Astrocyte of the cerebellum (primary cell): Measurements from ENCODE around the gene MKRN3.

ENCODE experiments used
- DNase-seq: peaks from one replicate; pipeline ENCODE4 v3.0.0-alpha.2; 2011; ENCODE audit warnings: low read depth
- H3K4me3 ChIP-seq: 2 replicates; pipeline ENCODE4 v1.5.1; 2011; ENCODE audit warnings: mild to moderate bottlenecking, low read depth, low read length, moderate library complexity
- CTCF ChIP-seq: IDR thresholded peaks from 2 replicates; pipeline ENCODE4 v1.5.1; 2012; ENCODE audit warnings: low read length, low read depth, moderate library complexity, mild to moderate bottlenecking; ENCODE audit errors: missing control alignments
- in situ Hi-C: cut with HindIII; loops from 2 replicates; pipeline ENCODE4 v1.10.0; 2017; ENCODE audit warnings: low sequenced_read_pairs

MKRN3 gene

GRCh38 chr15:23576061-23576460, 10.6 kb downstream of the MKRN3 start:
- in situ Hi-C loops: no loop called here
- TF ChIP-seq CTCF: no peak
- no peak for DNase-seq
- H3K4me3 ChIP-seq: no peak overlapping the region

GRCh38 chr15:23578521-23579150, 13.2 kb downstream of the MKRN3 start:
- DNase-seq: no peak
- H3K4me3 ChIP-seq: no peak overlapping the region
- in situ Hi-C loops: no loop called here
- no peak for TF ChIP-seq CTCF

- no peak for TF ChIP-seq CTCF
These were observed 22.8 kb downstream of the MKRN3 start for GRCh38 chr15:23588268-23588667.

GRCh38 chr15:23589012-23589411, 23.5 kb downstream of the MKRN3 start:
- in situ Hi-C loops: no loop called here
- TF ChIP-seq CTCF: no peak

More at GRCh38 chr15:23588268-23588667, 22.8 kb downstream of the MKRN3 start:
- in situ Hi-C loops: no loop called here
- no peak for DNase-seq
- no peak overlapping the region for H3K4me3 ChIP-seq

GRCh38 chr15:23594252-23594770, 28.8 kb downstream of the MKRN3 start:
- TF ChIP-seq CTCF: no peak
- no peak overlapping the region for H3K4me3 ChIP-seq
- in situ Hi-C loops: no loop called here
- no peak for DNase-seq

More at GRCh38 chr15:23589012-23589411, 23.5 kb downstream of the MKRN3 start:
- no peak for DNase-seq
- H3K4me3 ChIP-seq: no peak overlapping the region

- DNase-seq: no peak
- in situ Hi-C loops: no loop called here
These were observed 29.9 kb downstream of the MKRN3 start for GRCh38 chr15:23595368-23595767.

More at GRCh38 chr15:23595368-23595767, 29.9 kb downstream of the MKRN3 start:
- TF ChIP-seq CTCF: no peak
- no peak overlapping the region for H3K4me3 ChIP-seq
